NCI-H345 treated with DMSO at 0.1 percent for 48 hours (cell line): Measurements from ENCODE around the gene MED13L.

Experiments
- DNase-seq: peaks from one replicate; lab custom pipeline; 2025; ENCODE audit not compliant: unreplicated experiment; lab: John Stamatoyannopoulos, UW

The MED13L gene

GRCh38 chr12:116277467-116278278 is at the start of gene MED13L:
TSS of gene MED13L (minus strand) at chr12:116277693. CDS start at chr12:116277131, 562 bp downstream.
- peak; percentile 58 for DNase-seq

- no peak for DNase-seq
Observed at GRCh38 chr12:116325336-116325664, 47.8 kb upstream of the MED13L start.

- DNase-seq, result no peak
Observed at GRCh38 chr12:116324654-116325335, 47.3 kb upstream of the MED13L start.

- DNase-seq, result no peak
Observed at GRCh38 chr12:116323406-116324386, 46.2 kb upstream of the MED13L start.

GRCh38 chr12:116321913-116322312 is 44.4 kb upstream of the MED13L start:
- no peak for DNase-seq

GRCh38 chr12:116320791-116321217 is 43.3 kb upstream of the MED13L start:
- DNase-seq, result no peak

- no peak for DNase-seq
Observed at GRCh38 chr12:116319898-116320621, 42.6 kb upstream of the MED13L start.

GRCh38 chr12:116319233-116319897 is 41.9 kb upstream of the MED13L start:
- no peak for DNase-seq

- no peak for DNase-seq
Observed at GRCh38 chr12:116318576-116319232, 41.2 kb upstream of the MED13L start.

GRCh38 chr12:116317986-116318575 is 40.6 kb upstream of the MED13L start:
- no peak for DNase-seq

- DNase-seq, result no peak
Observed at GRCh38 chr12:116317139-116317538, 39.6 kb upstream of the MED13L start.

- no peak for DNase-seq
Observed at GRCh38 chr12:116314477-116314876, 37.0 kb upstream of the MED13L start.

- DNase-seq, result no peak
Observed at GRCh38 chr12:116313194-116313927, 35.9 kb upstream of the MED13L start.

GRCh38 chr12:116310082-116310481 is 32.6 kb upstream of the MED13L start:
- DNase-seq, result no peak

GRCh38 chr12:116309343-116309742 is 31.9 kb upstream of the MED13L start:
- DNase-seq, result no peak

- DNase-seq, result no peak
Observed at GRCh38 chr12:116308647-116309046, 31.2 kb upstream of the MED13L start.

GRCh38 chr12:116306968-116307367 is 29.5 kb upstream of the MED13L start:
- DNase-seq, result no peak

GRCh38 chr12:116306506-116306905 is 29.0 kb upstream of the MED13L start:
- DNase-seq, result no peak
